Measurements from ENCODE around the gene SH3BP1. TPM values are rescaled to one million over a fixed set of nuclear protein-coding genes. Genes with fewer than 3 reads are reported as not detected.

The SH3BP1 gene
- total RNA-seq, 1 donor from 2014 or later, result 6.9 TPM

GRCh38 chr22:37624017-37624365 lies 15.5 kb upstream of the SH3BP1 start:
- no peak for TF ChIP-seq CTCF (IDR thresholded peaks at IDR 0.05)

GRCh38 chr22:37624876-37625275 lies 14.6 kb upstream of the SH3BP1 start:
- no peak for TF ChIP-seq CTCF (IDR thresholded peaks at IDR 0.05)
- no peak overlapping the region for H3K4me3 Mint-ChIP-seq (ENCODE audit: unreplicated experiment)
- no peaks in the 10 kb centered on the region for H3K9me3 Mint-ChIP-seq (ENCODE audit: unreplicated experiment)
- no peak overlapping the region for H3K27ac Mint-ChIP-seq (ENCODE audit: unreplicated experiment)
- peaks cover 7% of the 10 kb centered on the region for H3K4me1 Mint-ChIP-seq (ENCODE audit: unreplicated experiment)
- H3K27me3 Mint-ChIP-seq (ENCODE audit: unreplicated experiment), result no peaks in the 10 kb centered on the region
- peaks cover 2% of the 10 kb centered on the region for H3K36me3 Mint-ChIP-seq (ENCODE audit: unreplicated experiment)
- DNase-seq (ENCODE audit: extremely low spot score, unreplicated experiment), result no peak

More at GRCh38 chr22:37624017-37624365, 15.5 kb upstream of the SH3BP1 start:
- peaks cover 2% of the 10 kb centered on the region for H3K36me3 Mint-ChIP-seq (ENCODE audit: unreplicated experiment)
- no peaks in the 10 kb centered on the region for H3K27me3 Mint-ChIP-seq (ENCODE audit: unreplicated experiment)
- no peak for DNase-seq (ENCODE audit: extremely low spot score, unreplicated experiment)
- H3K4me3 Mint-ChIP-seq (ENCODE audit: unreplicated experiment), result no peak overlapping the region
- H3K27ac Mint-ChIP-seq (ENCODE audit: unreplicated experiment), result no peak overlapping the region
- H3K4me1 Mint-ChIP-seq (ENCODE audit: unreplicated experiment), result peaks cover 7% of the 10 kb centered on the region
- H3K9me3 Mint-ChIP-seq (ENCODE audit: unreplicated experiment), result no peaks in the 10 kb centered on the region

DNA sequence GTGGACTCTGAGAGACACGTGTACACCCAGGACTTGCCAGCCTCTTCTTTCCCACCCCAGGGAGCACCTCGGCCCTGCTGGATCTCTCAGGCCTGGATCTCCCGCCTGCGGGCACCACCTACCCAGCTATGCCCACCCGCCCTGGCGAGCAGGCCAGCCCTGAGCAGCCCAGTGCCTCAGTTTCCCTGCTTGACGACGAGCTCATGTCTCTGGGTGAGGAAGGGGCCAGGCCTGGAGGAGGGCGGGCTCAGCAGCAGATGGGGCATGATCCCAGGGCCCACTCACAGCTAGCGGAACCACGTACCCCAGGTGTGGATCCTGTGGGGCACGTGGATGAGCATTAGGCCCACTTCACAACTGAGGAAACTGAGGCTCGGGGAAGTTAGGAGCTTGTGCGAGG lies 13.7 kb upstream of the SH3BP1 start:
- Mint-ChIP-seq H3K27ac (ENCODE audit: unreplicated experiment) (no peak overlapping the region), H3K4me3 (ENCODE audit: unreplicated experiment) (no peak overlapping the region), H3K4me1 (ENCODE audit: unreplicated experiment) (peaks cover 7% of the 10 kb centered on the region), H3K27me3 (ENCODE audit: unreplicated experiment) (no peaks in the 10 kb centered on the region), H3K9me3 (ENCODE audit: unreplicated experiment) (no peaks in the 10 kb centered on the region), H3K36me3 (ENCODE audit: unreplicated experiment) (peaks cover 2% of the 10 kb centered on the region)
- no peak for DNase-seq (ENCODE audit: extremely low spot score, unreplicated experiment)
- no peak for TF ChIP-seq CTCF (IDR thresholded peaks at IDR 0.05)

DNA sequence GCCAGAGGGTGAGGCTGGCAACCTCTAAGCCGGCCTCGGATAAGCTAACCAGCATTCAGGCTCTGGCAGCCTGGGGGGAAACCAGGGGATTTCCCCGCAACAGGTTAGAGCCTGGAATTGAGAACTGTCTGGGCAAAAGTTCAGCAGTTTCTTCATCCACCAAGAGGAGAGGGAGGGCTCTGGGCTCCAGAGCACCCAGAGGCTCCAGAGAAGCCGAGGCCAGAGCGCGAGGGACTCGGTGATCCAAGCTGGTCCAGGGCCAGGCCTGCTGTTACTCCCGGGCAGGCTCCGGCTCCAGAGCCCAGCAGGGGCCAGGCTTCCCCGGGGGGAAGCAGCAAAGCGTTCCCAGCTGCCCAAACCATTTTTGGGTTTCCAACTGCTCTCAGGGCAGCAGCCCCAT lies 13.3 kb upstream of the SH3BP1 start:
- H3K36me3 Mint-ChIP-seq (ENCODE audit: unreplicated experiment), result peaks cover 2% of the 10 kb centered on the region
- peaks cover 7% of the 10 kb centered on the region for H3K4me1 Mint-ChIP-seq (ENCODE audit: unreplicated experiment)
- no peaks in the 10 kb centered on the region for H3K27me3 Mint-ChIP-seq (ENCODE audit: unreplicated experiment)
- no peak overlapping the region for H3K27ac Mint-ChIP-seq (ENCODE audit: unreplicated experiment)
- no peak for TF ChIP-seq CTCF (IDR thresholded peaks at IDR 0.05)
- H3K4me3 Mint-ChIP-seq (ENCODE audit: unreplicated experiment), result no peak overlapping the region
- DNase-seq (ENCODE audit: extremely low spot score, unreplicated experiment), result no peak
- no peaks in the 10 kb centered on the region for H3K9me3 Mint-ChIP-seq (ENCODE audit: unreplicated experiment)

DNA sequence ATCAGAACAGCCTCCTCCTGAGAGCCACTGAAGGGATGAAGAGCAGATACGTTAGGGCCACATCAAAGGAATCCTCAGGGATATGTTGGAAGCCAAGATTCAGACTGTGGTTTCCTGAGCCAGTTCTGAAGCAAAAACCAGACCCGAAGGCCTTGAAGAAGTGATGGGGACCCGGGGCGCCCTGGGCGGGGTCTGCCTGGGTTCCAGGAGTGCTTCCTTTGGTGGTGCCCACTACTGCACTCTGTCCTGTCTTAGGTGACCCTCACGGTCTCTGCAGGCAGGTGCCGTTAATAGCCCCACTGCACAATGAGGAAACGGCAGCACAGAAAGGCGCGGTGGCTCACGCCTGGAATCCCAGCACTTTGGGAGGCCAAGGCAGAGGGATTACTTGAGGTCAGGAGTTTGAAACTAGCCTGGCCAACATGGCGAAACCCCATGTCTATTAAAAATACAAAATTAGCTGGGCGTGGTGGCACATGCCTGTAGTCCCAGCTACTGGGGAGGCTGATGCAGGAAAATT lies 12.9 kb upstream of the SH3BP1 start:
- H3K4me1 Mint-ChIP-seq (ENCODE audit: unreplicated experiment), result peaks cover 7% of the 10 kb centered on the region
- no peak overlapping the region for H3K4me3 Mint-ChIP-seq (ENCODE audit: unreplicated experiment)
- H3K27ac Mint-ChIP-seq (ENCODE audit: unreplicated experiment), result no peak overlapping the region
- peaks cover 2% of the 10 kb centered on the region for H3K36me3 Mint-ChIP-seq (ENCODE audit: unreplicated experiment)
- no peaks in the 10 kb centered on the region for H3K9me3 Mint-ChIP-seq (ENCODE audit: unreplicated experiment)
- no peak for TF ChIP-seq CTCF (IDR thresholded peaks at IDR 0.05)
- H3K27me3 Mint-ChIP-seq (ENCODE audit: unreplicated experiment), result no peaks in the 10 kb centered on the region
- no peak for DNase-seq (ENCODE audit: extremely low spot score, unreplicated experiment)

Data from osteocyte (in vitro differentiated cells).